ENCODE data around the gene PSMD7. TPM values are rescaled to one million over a fixed set of nuclear protein-coding genes. Genes with fewer than 3 reads are reported as not detected.

PSMD7 gene
- total and polyA plus RNA-seq, 10 of the 15 experiments (the other 5 are each of a cell fraction or from before 2014, with no cell fraction given): 64.3 to 199 (median 100) TPM

DNA sequence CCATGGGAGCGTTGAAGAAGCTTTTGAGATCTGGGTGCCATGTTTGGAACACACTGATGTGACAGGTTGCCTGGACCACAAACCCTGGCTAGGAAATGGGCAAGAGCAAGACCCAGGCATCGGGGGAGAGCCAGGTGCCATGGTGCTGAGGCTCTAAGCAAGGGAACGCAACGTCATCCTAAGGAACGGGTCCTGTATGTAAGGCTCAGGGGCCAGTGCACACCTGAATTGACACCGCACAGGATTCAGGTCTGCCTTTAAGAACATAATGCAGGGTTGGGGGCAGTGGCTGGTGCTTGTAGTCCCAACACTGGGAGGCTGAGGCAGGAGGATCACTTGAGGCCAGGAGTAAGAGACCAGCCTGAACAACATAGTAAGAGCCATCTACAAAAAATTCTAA, 10.8 kb downstream of the PSMD7 start:
- no peak overlapping the region for H2AFZ ChIP-seq (ENCODE audit: control insufficient read depth, low read depth, low read length)
- no TSS peak for BruUV-seq (replicated peaks)
- no peaks in the 10 kb centered on the region for H3K9me3 ChIP-seq (replicated peaks; ENCODE audit: control insufficient read depth, insufficient read depth, low read length)
- RAD21 ChIA-PET (ENCODE audit: unreplicated experiment): no interaction called here
- H3K9ac ChIP-seq (ENCODE audit: control insufficient read depth, insufficient read depth, low read length): no peak overlapping the region
- POLR2A ChIA-PET: no interaction called here
- H3K27me3 ChIP-seq (replicated peaks in 1 of 2; ENCODE audit: control insufficient read depth in 2 of 2, insufficient read depth in 2 of 2, low read length in 1 of 2): no peaks in the 10 kb centered on the region
- SMC1A ChIA-PET (ENCODE audit: uncharacterized antibody, unreplicated experiment): no interaction called here
- DNase-seq (ENCODE audit: low read depth, low spot score) (no peak), ATAC-seq (no peak), FAIRE-seq (no peak)
- no peaks in the 10 kb centered on the region for H3K4me1 ChIP-seq (ENCODE audit: control insufficient read depth, insufficient read depth, low read length)
- H3K4me2 ChIP-seq (ENCODE audit: control insufficient read depth, insufficient read depth): no peak overlapping the region
- no peaks in the 10 kb centered on the region for H3K79me2 ChIP-seq (ENCODE audit: control insufficient read depth, insufficient read depth, low read length)
- CTCF ChIA-PET: interaction anchor here (4.3 kb wide), 1 partner anchor 9 kb away, joined by 33 read pairs; no protein-coding TSS in a partner anchor
- intact Hi-C loops (cut with micrococcal nuclease; ENCODE audit: unreplicated experiment) (no loop called here), in situ Hi-C loops (cut with MboI) (loop anchor here (5.0 kb wide), 1 partner anchor 130 kb away; no protein-coding TSS in a partner anchor)
- H3K36me3 ChIP-seq (ENCODE audit: control insufficient read depth in 2 of 2, insufficient read depth in 2 of 2, low read length in 1 of 2): peaks cover 12 to 35% of the 10 kb centered on the region in 2 experiments
- no peak overlapping the region for H3K4me3 ChIP-seq
- no peak overlapping the region for H3K27ac ChIP-seq (ENCODE audit: control insufficient read depth, insufficient read depth)
- WGBS (ENCODE audit: insufficient coverage, insufficient replicate concordance, low lambda C conversion rate, missing lambda C conversion rate): 96% methylated on average over 6 of the region's 6 CpGs
- TF ChIP-seq, protein P1, sequence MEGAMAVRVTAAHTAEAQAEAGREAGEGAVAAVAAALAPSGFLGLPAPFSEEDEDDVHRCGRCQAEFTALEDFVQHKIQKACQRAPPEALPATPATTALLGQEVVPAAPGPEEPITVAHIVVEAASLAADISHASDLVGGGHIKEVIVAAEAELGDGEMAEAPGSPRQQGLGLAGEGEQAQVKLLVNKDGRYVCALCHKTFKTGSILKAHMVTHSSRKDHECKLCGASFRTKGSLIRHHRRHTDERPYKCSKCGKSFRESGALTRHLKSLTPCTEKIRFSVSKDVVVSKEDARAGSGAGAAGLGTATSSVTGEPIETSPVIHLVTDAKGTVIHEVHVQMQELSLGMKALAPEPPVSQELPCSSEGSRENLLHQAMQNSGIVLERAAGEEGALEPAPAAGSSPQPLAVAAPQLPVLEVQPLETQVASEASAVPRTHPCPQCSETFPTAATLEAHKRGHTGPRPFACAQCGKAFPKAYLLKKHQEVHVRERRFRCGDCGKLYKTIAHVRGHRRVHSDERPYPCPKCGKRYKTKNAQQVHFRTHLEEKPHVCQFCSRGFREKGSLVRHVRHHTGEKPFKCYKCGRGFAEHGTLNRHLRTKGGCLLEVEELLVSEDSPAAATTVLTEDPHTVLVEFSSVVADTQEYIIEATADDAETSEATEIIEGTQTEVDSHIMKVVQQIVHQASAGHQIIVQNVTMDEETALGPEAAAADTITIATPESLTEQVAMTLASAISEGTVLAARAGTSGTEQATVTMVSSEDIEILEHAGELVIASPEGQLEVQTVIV (IDR thresholded peaks at IDR 0.05; ENCODE audit: borderline replicate concordance, partially characterized antibody): no peak
- no peak for TF ChIP-seq TCF7 (IDR thresholded peaks at IDR 0.05; ENCODE audit: borderline replicate concordance)
- peak; percentile 68 for TF ChIP-seq POLR2A (IDR thresholded peaks at IDR 0.05; ENCODE audit: low read depth, low read length)
- TF ChIP-seq ETV6 (conservative IDR thresholded peaks at IDR 0.05 in 1 of 2, IDR thresholded peaks at IDR 0.05 in 1 of 2; ENCODE audit: borderline replicate concordance in 1 of 2, low read depth in 1 of 2): no peak
- no peak for TF ChIP-seq JUNB (IDR thresholded peaks at IDR 0.05)
- TF ChIP-seq, protein P2, sequence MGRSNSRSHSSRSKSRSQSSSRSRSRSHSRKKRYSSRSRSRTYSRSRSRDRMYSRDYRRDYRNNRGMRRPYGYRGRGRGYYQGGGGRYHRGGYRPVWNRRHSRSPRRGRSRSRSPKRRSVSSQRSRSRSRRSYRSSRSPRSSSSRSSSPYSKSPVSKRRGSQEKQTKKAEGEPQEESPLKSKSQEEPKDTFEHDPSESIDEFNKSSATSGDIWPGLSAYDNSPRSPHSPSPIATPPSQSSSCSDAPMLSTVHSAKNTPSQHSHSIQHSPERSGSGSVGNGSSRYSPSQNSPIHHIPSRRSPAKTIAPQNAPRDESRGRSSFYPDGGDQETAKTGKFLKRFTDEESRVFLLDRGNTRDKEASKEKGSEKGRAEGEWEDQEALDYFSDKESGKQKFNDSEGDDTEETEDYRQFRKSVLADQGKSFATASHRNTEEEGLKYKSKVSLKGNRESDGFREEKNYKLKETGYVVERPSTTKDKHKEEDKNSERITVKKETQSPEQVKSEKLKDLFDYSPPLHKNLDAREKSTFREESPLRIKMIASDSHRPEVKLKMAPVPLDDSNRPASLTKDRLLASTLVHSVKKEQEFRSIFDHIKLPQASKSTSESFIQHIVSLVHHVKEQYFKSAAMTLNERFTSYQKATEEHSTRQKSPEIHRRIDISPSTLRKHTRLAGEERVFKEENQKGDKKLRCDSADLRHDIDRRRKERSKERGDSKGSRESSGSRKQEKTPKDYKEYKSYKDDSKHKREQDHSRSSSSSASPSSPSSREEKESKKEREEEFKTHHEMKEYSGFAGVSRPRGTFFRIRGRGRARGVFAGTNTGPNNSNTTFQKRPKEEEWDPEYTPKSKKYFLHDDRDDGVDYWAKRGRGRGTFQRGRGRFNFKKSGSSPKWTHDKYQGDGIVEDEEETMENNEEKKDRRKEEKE (IDR thresholded peaks at IDR 0.05): no peak
- 0 out of 2 replicates have a peak, but pooled peaks have one; percentile 23 for TF ChIP-seq SMAD5 (IDR thresholded peaks at IDR 0.05; ENCODE audit: low read depth)
- peak; percentile 36; the same call in 1 of the 2 replicates for TF ChIP-seq MTA3 (IDR thresholded peaks at IDR 0.05; ENCODE audit: borderline replicate concordance, low read length)
- no peak for TF ChIP-seq ESRRA (IDR thresholded peaks at IDR 0.05; ENCODE audit: low read length)
- TF ChIP-seq SUZ12 (IDR thresholded peaks at IDR 0.05; ENCODE audit: unreplicated experiment): no peak
- TF ChIP-seq RFX5 (IDR thresholded peaks at IDR 0.05; ENCODE audit: low read depth, low read length): no peak
- H4K20me1 ChIP-seq (ENCODE audit: control insufficient read depth, insufficient read depth): no peaks in the 10 kb centered on the region
